Measurements from ENCODE around the gene MET. TPM values are rescaled to one million over a fixed set of nuclear protein-coding genes. Genes with fewer than 3 reads are reported as not detected.

MET gene
- total RNA-seq, 1 donor, result 24.1 TPM

DNA sequence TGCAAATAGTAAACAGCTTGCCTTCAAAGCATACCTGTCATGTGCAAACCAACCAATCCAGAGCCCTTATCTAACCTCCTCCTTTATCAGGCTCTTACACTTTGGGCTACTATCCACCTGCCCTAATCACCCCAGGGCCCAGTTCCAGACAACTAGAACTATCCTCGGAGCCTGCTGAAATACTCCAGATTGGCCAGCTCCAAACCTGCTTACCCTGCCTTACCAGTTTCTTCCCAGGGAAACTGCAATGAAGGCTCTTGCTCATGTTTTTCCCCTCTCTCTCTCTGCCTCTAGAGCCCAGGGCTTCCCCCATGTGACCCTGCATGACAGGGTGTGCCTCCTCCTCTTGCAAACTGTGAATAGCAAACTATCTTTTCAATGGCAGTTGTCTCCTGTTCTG, 109.0 kb downstream of the MET start:
- DNase-seq (ENCODE audit: low read depth), result no peak
- no peak overlapping the region for H3K4me3 ChIP-seq (ENCODE audit: low read depth, low read length)
- TF ChIP-seq, protein P1, sequence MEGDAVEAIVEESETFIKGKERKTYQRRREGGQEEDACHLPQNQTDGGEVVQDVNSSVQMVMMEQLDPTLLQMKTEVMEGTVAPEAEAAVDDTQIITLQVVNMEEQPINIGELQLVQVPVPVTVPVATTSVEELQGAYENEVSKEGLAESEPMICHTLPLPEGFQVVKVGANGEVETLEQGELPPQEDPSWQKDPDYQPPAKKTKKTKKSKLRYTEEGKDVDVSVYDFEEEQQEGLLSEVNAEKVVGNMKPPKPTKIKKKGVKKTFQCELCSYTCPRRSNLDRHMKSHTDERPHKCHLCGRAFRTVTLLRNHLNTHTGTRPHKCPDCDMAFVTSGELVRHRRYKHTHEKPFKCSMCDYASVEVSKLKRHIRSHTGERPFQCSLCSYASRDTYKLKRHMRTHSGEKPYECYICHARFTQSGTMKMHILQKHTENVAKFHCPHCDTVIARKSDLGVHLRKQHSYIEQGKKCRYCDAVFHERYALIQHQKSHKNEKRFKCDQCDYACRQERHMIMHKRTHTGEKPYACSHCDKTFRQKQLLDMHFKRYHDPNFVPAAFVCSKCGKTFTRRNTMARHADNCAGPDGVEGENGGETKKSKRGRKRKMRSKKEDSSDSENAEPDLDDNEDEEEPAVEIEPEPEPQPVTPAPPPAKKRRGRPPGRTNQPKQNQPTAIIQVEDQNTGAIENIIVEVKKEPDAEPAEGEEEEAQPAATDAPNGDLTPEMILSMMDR (IDR thresholded peaks at IDR 0.05; ENCODE audit: insufficient read depth, low read length), result no peak

DNA sequence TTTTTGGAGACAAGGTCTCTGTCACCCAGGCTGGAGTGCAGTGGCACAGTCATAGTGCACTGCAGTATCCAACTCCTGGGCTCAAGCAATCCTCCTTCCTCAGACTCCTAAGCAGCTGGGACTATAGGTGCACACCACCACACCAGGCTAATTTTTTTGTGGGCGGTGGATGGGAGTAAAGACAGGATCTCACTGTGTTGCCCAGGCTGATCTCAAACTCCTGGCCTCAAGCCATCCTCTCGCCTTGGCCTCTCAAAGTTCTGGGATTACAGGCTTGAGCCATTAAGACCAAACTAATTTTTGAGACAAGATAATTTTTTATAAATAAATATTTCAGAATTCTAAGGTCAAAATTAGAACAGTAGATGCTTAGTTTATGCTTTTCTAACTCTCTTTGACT, 109.6 kb downstream of the MET start:
- TF ChIP-seq, protein P1 (IDR thresholded peaks at IDR 0.05; ENCODE audit: insufficient read depth, low read length), result no peak
- H3K4me3 ChIP-seq (ENCODE audit: low read depth, low read length), result no peak overlapping the region
- DNase-seq (ENCODE audit: low read depth), result no peak

DNA sequence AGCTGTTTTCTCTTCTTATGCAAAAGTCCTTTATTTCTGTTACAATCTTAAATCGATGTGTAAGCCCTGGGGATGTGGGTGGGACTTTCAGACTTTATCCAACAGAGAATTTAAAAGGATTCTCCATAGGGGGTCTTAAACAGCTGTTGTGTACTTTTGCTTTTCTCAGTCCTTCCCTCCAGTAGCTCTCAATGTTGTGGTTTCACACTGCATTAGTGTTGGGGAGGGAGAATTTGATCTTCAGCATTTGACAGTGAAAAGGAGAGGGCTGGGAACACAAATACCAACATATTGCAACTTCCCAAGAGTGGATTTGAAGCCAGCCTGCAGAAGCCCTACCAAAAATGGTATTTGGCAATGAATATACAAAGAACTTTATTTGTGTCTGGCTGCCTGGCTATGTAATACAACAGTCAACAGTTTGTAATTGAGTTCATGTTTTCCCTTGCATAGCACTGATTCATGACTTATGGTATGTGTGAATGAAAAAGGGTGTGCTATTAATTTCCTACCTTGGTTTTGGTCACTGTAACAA, 110.2 kb downstream of the MET start:
- TF ChIP-seq, protein P1 (IDR thresholded peaks at IDR 0.05; ENCODE audit: insufficient read depth, low read length), result no peak

DNA sequence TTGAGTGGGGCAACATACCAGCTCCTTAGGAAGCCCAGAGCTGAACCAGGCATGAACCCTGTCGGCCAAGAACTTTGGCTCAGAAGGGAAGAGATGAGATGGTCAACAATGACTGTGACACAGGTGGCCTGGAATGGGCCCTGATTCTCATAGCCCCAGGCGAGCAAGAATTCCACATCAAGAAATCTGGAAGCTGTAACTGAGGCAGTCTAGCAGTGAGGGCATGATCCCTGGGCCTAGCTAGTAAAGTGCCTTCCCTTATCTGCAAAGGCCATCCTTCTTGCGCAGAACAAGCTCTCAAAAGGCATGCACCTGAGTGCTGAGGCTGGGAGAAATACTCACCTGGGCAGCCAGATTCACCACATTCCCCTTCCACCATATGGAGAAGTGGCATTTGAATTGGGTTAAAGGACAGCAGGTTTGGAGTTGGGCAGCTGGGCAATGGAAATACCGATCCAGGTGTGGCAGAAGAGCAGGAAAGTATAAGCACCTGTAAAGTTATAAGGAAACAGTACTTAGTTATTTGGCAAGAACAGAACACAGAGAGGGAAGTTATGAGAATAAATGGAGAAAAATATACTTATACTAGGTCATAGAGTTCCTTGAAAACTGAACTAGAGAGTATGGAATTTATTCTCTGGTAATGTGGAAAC, 111.8 kb downstream of the MET start:
- H3K4me3 ChIP-seq (ENCODE audit: low read depth, low read length), result no peak overlapping the region
- no peak for DNase-seq (ENCODE audit: low read depth)

More for the DNA sequence above, 110.2 kb downstream of the MET start:
- no peak overlapping the region for H3K4me3 ChIP-seq (ENCODE audit: low read depth, low read length)
- DNase-seq (ENCODE audit: low read depth), result peak; percentile 42

DNA sequence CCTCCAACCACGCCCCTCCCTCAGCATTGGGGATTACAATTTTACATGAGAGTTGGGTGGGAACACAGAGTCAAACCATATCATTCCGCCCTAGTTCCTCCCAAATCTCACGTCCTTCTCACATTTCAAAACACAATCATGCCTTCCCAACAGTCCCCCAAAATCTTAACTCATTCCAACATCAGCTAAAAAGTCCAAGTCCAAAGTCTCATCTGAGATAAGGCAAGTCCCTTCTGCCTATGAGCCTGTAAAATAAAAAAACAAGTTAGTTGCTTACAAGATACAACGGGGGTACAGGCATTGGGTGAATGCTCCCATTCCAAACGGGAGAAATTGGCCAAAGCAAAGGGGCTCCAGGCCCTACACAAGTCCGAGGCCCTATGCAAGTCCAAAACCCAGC, 112.7 kb downstream of the MET start:
- DNase-seq (ENCODE audit: low read depth), result no peak
- H3K4me3 ChIP-seq (ENCODE audit: low read depth, low read length), result no peak overlapping the region
- TF ChIP-seq, protein P1 (IDR thresholded peaks at IDR 0.05; ENCODE audit: insufficient read depth, low read length), result no peak

More for the DNA sequence above, 111.8 kb downstream of the MET start:
- TF ChIP-seq, protein P1 (IDR thresholded peaks at IDR 0.05; ENCODE audit: insufficient read depth, low read length), result no peak

DNA sequence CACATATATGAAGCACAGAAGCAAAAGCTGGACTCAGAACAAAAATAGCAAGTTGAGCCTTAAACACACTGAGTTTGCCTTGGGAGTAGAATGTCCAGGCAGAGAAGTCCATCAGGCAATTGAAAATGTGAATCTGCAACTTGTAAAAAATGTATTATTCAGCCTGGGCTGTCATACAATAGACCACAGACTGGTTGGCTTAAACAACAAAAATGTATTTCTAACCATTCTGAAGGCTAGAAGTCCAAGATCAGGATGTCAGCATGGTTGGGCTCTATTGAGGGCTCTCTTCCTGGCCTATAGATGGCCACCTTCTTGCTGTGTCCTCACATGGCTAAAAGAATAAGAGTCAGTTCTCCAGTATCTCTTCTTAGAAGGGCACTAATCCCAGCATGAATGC, 113.8 kb downstream of the MET start:
- TF ChIP-seq, protein P1 (IDR thresholded peaks at IDR 0.05; ENCODE audit: insufficient read depth, low read length), result no peak
- H3K4me3 ChIP-seq (ENCODE audit: low read depth, low read length), result no peak overlapping the region
- DNase-seq (ENCODE audit: low read depth), result peak; percentile 17
